Stimulated activated CD4-positive, alpha-beta T cell treated with anti-CD3 and anti-CD28 coated beads, Interleukin-12 subunit alpha, Interleukin-12 subunit beta, amount 100 ng/mL, for 48 hours (primary cell): ENCODE measurements around the gene CDIPT.
"Not testable (repeated sequence)": the region's sequence is repeated elsewhere in the genome, so short reads cannot be mapped to it uniquely, and the experiment has no call there.

Experiments
- DNase-seq, 3 donors: peaks; one replicate each; pipeline ENCODE4 v3.0.0-alpha.2; 2020; ENCODE audit warnings: low read depth in 2 of 3, low spot score in 1 of 3

CDIPT gene

DNA sequence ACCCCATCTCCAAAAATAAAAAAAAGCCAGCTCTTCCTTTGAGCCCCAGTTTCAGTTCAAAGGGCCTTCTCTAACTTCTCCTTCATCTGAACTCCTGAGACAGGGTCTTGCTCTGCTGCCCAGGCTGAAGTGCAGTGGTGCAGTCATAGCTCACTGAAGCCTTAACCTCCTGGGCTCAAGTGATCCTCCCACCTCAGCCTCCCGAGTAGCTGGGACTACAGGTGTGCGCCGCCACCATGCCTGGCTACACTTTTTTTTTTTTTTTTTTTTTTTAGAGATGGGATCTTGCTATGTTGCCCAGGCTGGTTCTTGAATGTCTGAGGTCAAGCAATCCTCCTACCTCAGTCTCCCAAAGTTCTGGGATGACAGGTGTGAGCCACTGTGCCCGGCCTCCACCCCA lies 29.8 kb downstream of the CDIPT start:
- DNase-seq: not testable (repeated sequence)

DNA sequence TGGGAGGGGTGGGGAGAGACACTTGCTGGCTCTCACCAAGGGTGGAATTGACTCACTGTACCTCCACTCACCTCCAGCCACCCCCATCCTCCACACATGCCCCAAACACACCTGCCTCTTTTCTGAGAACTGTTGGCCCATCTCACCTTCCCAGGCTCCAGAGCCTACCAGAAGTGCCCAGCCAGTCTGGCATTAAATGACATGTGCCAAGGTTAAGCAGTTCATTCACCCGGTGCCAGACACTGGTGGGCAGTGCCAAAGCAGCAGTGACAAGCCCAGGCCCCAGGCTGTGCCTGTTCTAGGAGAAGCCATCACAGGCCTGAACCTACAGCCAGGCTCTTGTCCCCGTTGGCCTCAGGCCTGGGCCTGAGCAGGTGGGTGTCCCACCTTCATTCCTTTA lies 31.5 kb downstream of the CDIPT start:
- no peak for DNase-seq

DNA sequence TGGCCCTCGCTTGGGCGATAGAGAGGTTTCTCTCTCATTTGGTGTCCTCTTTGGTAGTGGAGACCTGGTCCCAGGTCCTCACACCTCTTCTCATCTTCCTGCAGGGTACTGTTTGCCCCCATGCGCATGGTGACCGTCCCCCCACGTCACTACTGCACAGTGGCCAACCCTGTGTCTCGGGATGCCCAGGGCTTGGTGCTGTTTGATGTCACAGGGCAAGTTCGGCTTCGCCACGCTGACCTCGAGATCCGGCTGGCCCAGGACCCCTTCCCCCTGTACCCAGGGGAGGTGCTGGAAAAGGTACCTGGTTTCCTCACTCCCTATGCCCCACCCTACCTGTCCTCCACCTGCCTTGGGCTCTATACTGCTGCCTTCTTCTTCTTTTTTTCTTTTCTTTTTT lies 32.3 kb downstream of the CDIPT start:
- DNase-seq: no peak

DNA sequence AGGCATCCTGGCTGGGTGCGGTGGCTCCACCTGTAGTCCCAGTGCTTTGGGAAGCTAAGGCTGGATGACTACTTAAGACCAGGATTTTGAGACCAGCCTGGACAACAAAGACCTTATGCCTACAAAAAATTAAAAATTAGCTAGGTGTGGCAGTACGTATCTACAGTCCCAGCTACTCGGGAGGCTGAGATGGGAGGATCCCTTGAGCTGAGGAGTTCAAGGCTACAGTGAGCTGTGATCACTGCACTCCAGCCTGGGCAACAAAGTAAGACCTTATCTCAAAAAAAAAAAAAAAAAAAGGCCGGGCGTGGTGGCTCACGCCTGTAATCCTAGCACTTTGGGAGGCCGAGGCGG lies 36.7 kb downstream of the CDIPT start:
- no peak for DNase-seq

DNA sequence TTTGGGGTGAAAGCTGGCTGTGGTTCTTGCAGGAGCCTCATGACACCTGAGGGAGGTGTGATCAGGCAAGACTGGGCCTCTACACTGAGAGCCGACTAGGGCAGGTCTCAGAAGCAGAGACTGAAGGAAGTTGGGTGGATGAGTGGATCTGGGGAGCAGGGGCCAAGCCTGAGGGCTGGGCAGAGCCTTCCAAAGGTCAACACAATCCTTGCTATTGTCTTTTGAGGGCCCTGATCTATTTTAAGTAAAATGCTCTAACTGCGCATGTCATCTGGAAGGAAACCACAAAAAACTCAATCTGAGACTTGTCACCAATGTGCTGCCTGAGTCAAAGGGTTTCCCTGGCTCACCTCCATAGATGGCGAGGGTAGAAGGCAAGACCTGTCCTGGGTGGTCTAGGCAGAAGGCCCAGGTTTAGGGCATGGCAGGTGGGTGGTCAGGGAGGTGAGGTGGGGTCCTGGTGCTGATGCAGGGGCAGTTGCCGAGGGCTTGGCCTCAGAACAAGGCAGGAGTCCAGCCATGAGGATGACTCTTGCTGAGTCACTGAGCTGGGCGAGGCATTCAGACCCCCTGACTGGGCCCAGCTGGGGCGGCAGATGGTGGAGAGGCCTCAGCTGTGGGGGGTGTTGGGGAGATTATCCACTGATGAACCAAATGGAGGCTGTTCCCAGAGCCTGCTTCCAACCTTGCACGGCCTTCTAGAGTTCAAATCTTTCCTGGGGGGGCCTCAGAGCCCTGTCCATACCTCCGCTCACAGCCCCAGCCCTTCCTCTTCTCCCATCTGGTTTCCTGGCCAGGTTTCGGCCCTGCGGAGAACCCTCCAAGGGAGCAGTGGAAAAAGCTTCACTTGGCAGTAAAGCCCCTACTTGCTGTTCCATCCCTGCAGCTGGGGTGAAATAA lies 37.6 kb downstream of the CDIPT start:
- DNase-seq: no peak

DNA sequence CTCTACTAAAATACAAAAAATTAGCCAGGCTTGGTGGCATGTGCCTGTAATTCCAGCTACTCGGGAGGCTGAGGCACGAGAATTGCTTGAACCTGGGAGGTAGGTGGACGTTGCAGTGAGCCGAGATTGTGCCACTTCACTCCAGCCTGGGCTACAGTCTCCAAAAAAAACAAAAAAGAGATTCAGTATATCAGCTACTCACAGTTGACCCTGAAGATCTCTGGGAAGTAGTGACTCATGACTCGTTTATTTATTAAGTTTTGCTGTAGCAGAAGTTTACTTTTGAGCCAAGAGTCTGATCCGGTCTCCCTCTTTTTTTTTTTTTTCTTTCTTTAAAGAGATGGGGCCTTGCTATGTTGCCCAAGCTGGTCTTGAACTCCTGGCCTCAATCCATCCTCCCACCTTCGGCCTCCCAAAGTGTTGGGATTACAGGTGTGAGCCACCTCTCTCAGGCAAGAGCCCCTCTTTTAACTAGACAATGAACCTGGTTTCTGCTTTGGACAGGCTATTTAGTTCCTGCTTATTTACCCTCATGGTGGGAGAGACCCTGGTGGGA lies 38.4 kb downstream of the CDIPT start:
- DNase-seq: no peak

DNA sequence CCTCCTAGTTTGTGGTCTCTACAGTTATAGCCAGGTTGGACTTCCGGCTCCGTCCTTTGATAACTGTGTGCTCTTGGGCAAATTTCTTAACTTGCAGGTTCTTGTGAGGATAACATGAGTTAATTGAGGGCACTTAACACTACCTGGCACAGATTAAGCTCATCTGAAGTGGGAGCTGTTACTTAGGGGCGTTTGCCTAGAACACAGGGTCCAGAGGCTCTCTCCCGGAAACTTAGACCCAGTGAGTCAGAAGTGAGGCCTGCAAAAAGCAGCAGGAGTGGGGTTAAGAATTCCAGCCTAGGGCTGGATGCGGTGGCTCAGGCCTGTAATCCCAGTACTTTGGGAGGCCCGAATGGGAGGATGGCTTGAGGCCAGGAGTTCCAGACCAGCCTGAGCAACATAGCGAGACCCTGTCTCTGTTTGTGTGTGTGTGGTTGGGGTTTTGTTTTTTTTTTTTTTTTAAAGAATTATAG lies 41.3 kb downstream of the CDIPT start:
- no peak for DNase-seq

DNA sequence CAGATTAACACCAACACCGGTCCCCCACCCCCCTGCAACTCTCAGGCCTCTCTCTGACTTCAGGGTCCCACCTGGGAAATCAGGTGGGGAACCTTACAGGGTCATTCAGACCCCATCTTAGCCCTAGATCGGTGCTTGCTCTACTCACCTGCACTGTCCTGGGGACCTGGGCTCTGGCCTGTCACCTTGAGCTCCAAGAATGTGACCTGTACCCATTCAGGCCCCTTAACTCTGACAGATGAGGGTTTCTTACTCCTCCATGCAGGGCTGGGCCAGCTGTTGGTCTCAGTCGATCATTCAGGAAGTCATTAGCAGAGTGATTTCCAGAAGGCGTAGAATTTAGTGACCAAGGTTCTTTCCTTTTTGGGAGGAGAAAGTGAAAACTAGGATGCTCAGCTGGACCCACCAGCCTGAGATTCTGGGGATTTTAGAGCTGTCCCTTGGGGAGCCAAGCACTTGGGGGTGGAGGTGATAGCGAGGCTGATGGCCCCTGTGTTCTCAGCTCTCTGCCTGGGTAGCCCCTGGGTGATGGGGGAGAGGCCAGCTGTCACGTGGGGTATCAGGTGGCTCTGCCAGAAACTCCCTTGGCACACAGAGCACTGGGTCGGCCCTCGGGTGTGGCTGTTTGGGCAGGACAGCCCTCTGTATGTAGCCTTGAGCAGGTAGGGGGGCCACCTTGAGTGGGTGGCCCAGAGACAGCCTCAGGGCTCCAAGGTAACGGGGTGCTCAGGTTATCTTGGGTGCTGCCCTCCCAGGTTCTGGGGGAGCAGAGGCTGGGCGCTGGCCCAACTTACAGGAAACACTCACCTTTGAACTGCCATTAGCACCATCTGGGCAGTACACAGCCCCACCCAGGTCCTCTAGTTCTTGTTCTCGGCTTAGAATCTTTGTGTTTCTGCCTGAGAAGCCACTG lies 42.0 kb downstream of the CDIPT start:
- DNase-seq: no peak

DNA sequence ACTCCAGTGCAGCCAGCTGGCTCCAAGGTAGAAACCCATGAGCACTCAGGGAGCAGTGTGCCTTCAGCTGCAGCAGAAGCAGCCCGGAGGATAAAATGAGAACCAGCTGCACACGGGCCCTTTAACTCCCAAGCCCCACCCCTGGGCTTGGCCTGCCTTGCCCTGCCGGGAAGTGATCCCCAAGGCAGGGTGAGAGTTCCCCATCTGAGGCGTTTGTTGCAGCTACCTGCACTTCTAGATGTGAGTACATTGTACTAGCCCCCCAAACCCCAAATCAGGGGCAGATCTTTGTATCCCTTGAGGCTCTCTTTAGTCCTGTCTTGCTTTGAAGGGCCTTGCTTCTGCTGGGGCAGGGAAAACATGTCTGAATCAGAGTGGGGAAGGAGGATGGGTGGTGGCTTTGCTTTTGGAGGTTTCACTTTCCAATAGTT lies 42.7 kb downstream of the CDIPT start, which contains the start of gene MVP:
MVP (plus strand) TSS at position 192 of the 431 bp plus-strand sequence. CDS start 10,088 bp downstream, outside the sequence.
- no peak for DNase-seq

DNA sequence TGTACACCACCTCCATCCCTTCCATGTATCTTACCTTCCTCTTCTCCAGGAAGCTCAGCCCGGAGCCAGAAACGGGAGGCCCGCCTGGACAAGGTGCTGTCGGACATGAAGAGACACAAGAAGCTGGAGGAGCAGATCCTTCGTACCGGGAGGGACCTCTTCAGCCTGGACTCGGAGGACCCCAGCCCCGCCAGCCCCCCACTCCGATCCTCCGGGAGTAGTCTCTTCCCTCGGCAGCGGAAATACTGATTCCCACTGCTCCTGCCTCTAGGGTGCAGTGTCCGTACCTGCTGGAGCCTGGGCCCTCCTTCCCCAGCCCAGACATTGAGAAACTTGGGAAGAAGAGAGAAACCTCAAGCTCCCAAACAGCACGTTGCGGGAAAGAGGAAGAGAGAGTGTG lies 43.5 kb downstream of the CDIPT start:
- DNase-seq: no peak

DNA sequence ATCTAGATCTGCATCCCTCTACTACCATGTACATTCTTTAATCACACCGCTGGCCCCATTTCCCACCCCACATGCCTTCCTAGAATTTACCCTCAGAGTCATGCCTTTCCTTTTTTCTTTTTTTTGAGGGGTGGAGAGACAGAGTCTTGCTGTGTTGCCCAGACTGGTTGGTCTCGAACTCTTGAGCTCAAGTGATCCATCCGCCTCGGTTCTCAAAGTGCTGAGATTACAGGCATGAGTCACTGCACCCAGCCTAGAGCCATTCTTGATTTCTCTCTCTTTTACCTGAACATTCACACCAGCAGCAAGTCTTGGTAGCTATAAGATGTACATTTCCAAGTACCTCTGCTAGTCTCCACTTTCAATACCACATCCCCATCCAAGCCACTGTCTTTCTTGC lies 44.9 kb downstream of the CDIPT start:
- DNase-seq: no peak

DNA sequence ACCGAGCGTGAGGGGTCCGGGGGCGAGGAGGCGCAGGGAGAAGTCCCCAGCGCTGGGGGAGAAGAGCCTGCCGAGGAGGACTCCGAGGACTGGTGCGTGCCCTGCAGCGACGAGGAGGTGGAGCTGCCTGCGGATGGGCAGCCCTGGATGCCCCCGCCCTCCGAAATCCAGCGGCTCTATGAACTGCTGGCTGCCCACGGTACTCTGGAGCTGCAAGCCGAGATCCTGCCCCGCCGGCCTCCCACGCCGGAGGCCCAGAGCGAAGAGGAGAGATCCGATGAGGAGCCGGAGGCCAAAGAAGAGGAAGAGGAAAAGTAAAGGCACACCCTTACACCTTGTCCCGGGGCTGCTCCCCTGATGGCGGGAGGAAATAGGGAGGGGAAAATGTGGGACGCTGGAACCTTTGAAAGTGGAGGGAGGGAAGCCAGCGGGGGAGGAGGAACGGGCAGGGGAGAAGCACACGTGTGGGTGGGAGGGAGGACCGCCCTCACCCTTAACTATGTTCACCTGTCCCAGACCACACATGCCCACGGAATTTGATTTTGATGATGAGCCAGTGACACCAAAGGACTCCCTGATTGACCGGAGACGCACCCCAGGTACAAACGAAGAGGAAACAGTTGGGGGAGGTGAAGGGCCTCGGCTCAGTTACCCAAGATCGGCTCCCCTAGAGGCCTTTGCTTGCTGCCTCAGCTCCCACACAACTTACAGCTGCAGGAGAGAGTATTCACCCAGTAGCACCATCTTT lies 46.2 kb downstream of the CDIPT start:
- DNase-seq: peak in 1 of 3 donors; percentile 67

DNA sequence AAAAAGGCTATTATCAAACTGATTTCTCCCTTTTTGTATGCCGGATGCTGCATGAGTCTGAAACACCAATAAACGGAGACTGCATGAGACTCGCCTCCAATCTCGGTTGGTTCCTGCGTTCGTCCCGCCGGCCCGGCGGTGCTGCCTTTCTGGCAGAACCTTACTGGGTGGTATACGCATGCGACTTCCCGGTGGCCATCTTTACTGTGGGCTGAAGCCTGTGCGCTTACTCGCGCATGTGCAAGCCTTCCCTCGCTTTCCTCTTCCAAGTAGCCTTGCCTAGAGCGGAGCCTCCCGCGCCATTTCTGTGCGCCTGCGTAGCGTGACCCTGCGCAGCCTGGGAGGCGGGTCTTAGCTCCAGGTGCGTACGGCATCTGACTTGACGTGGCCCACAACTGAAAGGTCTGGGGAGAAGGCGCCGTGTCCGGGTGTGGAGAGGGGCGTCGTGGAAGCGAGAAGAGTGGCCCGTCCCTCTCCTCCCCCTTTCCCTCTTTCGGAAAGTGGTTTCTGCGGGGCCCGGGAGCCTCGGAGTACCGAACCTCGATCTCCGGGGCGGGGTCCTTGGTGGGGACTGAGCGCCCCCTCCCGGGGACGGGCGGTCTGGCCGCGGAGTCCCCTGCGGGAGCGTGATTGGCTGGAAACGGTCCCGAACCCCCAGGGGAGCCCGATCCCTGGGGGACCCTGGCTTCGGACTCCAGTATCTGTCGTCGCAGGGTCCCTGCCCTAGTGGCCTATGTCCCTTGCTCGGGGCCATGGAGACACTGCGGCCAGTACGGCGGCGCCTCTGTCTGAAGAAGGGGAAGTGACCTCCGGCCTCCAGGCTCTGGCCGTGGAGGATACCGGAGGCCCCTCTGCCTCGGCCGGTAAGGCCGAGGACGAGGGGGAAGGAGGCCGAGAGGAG lies 47.0 kb downstream of the CDIPT start, which contains the start of gene PAGR1:
PAGR1 (plus strand) TSS at position 360 of the 901 bp plus-strand sequence; CDS start at position 734, 374 bp downstream.
- peak; percentile 97 to 99 (median 98) for DNase-seq

DNA sequence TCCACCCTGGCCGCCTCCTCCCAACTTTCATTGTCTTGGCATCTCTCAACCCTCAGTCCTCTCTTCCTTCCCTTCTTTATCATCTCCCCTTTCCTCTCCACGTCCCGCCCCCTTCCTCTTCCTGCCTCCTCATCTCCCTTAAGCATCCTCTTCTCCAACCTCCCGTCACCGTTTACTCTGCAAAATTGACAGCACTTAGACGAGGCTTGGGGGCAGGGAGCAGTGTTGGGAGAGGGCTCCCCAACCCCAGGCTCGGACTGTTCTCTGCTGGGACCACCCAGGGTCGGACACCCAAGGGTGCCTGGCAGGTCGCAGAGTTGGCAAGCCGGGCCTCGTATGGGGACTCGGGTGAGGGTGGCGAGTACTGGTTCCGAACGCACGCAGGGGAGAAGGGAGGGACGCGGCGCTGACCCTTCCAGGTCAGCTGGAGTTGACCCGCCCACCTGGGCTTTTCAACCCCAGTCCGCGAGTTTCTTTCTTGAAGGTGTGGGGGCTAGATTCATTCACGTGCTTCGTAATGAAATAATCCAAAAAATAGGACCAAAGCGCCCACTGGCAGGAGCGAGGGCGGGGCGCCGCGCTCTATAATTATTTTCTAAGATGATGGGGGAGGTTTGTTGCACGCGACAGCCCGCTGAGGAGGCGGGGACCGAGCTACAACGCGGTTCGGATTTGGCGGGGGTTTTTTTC lies 47.8 kb downstream of the CDIPT start:
- no peak for DNase-seq

DNA sequence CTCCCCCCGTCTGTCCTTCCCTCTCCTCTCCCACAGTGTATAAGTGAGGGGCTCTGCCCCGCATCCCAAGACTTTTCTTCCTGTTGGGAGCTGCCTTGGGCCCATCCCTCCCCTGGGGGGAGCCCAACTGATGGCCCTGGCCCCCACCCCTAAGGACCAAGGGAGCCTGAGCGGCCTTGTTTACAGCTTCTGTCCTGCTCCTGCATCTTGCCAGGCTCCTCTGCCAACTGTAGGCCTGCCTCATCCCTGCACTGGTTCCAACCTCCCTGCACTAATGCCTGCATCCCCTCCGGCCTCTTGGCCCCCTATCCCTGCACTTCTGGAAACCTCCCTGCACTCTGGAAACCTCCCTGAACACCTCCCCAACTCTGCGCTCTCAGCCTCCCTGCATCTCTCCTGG lies 48.4 kb downstream of the CDIPT start:
- no peak for DNase-seq

DNA sequence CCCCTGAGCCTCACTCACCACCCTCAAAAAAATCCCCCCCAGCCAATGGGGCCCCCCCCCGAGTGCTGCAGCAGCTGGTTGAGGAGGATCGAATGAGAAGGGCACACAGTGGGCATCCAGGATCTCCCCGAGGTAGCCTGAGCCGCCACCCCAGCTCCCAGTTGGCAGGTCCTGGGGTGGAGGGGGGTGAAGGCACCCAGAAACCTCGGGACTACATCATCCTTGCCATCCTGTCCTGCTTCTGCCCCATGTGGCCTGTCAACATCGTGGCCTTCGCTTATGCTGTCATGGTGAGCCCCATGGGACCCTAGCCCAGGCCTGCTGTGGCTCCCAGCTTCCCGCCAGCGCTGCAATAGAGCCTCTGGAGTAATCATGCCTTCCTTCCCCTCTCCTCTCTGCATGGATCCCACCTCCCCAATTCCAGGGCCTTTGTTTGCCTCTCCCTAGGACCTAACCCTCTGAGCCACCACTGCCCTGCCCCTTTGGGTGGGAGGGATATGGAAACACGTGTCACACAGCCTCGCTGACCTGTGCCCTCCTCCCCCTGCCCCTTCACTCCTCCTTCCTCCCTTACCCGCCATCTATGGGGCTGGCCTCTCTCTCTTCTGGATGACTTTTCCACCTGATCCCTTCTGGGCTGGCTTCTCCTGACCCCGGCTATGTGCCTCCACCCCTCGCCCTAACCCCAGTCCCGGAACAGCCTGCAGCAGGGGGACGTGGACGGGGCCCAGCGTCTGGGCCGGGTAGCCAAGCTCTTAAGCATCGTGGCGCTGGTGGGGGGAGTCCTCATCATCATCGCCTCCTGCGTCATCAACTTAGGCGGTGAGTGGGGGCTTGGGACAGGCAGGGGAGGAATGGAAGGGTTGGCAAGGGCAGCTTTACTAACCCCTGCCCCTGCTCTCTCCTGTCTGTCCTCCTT lies 49.1 kb downstream of the CDIPT start:
- DNase-seq: no peak

DNA sequence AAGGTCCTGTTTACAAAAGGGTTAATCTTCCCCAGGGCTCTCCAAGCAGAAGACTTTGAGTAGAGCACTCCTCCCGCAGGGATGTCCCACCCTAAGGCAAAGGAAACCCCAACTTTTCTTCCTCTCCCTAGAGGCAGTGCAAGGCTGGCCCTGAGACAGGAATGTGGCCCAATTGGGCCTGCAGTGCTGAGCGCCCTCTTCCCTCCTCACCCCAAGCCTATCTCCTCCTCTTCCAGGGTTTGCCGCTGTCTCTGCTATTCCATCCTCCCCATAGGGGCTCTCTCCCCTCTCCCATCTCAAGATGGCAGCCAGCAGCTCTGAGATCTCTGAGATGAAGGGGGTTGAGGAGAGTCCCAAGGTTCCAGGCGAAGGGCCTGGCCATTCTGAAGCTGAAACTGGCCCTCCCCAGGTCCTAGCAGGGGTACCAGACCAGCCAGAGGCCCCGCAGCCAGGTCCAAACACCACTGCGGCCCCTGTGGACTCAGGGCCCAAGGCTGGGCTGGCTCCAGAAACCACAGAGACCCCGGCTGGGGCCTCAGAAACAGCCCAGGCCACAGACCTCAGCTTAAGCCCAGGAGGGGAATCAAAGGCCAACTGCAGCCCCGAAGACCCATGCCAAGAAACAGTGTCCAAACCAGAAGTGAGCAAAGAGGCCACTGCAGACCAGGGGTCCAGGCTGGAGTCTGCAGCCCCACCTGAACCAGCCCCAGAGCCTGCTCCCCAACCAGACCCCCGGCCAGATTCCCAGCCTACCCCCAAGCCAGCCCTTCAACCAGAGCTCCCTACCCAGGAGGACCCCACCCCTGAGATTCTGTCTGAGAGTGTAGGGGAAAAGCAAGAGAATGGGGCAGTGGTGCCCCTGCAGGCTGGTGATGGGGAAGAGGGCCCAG lies 50.0 kb downstream of the CDIPT start:
- no peak for DNase-seq
